ENCODE data around the gene P2RX6.
"Not testable (repeated sequence)": the region's sequence is repeated elsewhere in the genome, so short reads cannot be mapped to it uniquely, and the experiment has no call there.

Gene P2RX6

GRCh38 chr22:20994128-20994901, 20.6 kb upstream of the P2RX6 start:
- no peak for DNase-seq (ENCODE audit: low read depth in 2 of 2)

DNA sequence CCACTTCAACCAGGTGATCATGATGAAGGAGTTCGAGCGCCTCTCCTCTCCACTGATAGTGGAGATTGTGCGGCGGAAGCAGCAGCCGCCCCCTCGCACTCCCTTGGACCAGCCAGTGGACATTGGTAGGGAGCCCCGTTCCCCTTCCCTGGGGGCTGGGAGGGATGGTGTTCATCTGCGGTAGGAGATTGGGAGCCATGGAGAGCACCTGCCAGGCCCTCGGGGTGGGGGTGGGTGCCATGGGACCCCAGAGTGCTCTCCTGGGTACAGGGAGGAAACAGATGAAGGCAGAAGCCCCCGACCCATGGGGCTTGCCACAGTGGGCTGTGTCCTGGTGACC, 20.1 kb upstream of the P2RX6 start:
- no peak for DNase-seq (ENCODE audit: low read depth in 2 of 2)

- DNase-seq (ENCODE audit: low read depth in 2 of 2): no peak
These were observed 19.5 kb upstream of the P2RX6 start for GRCh38 chr22:20995329-20996030.

DNA sequence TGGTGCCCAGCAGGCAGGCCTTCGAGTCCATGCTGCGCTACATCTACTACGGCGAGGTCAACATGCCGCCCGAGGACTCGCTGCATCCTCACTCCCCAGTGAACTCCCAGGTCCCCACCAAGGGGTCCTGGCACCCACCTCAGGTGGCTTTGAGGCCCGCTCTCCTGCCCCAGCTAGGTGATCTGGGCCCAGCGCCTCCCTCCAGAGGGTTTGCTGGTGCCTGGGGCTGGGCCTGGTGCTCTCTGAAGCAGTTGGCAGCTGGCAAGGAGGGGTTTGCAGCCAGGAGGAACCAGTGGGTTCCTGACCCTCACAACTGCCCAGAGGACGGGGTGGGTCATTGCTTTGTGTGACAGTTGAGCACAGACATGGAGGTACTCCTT, 18.9 kb upstream of the P2RX6 start:
- DNase-seq (ENCODE audit: low read depth in 2 of 2): no peak

- no peak for DNase-seq (ENCODE audit: low read depth in 2 of 2)
These were observed 18.1 kb upstream of the P2RX6 start for GRCh38 chr22:20996598-20997535.

GRCh38 chr22:20997536-20998257, 17.3 kb upstream of the P2RX6 start:
- no peak for DNase-seq (ENCODE audit: low read depth in 2 of 2)

- DNase-seq (ENCODE audit: low read depth in 2 of 2): no peak
These were observed 16.3 kb upstream of the P2RX6 start for GRCh38 chr22:20998411-20999336.

DNA sequence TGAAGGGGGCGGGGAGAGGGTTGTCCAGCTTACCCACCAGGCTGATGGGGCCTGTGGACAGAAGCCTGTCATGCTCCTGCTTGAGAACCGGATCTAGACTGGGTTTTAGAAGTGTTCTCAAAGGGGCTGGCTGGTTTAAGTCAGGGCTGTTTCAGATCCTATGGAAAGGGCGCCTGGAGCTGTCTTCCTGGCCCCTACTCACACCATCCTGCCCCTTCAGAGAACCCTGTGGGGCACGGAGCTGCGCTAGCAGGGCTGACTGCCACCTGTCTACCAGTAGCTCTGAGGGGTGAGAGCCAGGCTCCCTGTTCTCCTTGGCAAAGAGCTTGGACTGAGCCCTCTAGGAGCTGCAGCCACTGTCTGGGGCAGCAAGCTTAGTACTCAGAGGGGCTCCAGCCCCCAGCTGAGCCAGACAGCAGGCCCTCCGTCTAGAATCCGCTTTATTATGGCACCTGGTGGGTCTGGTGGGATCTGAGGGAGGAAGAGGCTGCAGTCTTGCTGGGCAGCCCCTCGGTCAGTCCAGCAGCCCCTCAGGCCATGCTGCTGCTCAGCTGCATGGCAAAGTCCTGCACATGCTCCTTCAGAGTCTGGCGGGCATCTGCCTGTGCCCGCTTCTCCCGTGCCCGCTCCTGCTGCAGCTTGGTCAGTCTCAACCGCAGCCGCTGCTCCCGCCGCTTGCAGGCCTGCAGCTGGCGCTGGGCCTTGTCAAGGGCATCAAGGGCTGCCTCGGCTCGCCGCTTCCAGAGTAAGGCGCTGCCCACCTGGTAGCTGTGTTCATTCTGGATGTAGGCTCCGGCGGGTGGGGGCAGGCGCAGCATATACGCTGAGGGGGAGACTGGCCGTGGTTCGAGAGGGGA, 15.4 kb upstream of the P2RX6 start:
- DNase-seq (ENCODE audit: low read depth in 2 of 2): no peak

GRCh38 chr22:21000207-21000986, 14.6 kb upstream of the P2RX6 start:
- DNase-seq (ENCODE audit: low read depth in 2 of 2): no peak

GRCh38 chr22:21000987-21001600, 13.9 kb upstream of the P2RX6 start:
- no peak for DNase-seq (ENCODE audit: low read depth in 2 of 2)

- peak; percentile 96 to 98 for DNase-seq (ENCODE audit: low read depth in 2 of 2)
These were observed 13.2 kb upstream of the P2RX6 start, which contains the start of gene THAP7 for GRCh38 chr22:21001601-21002325. Gene THAP7 (minus strand): TSS chr22:21002118. CDS start chr22:21001911, 207 bp downstream.

DNA sequence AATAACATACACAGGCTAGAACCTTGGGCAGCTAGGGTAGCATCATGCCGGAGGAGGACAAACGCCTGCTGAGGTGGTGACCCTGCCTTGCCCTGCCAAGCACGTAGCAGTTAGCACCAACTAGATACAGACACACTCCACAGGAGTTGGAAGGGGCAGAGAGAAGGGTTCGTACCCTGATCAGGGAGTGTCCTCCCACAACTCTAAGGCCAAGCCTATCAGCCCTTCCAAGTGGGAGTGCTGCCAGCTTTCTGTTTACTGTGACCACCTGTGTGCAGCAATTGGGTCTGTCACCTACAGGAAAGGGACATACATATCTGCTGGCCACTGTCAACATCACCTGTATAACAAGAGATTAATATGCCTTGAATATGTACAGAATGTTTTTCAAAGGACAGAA, 11.2 kb upstream of the P2RX6 start:
- DNase-seq (ENCODE audit: low read depth in 2 of 2): no peak

DNA sequence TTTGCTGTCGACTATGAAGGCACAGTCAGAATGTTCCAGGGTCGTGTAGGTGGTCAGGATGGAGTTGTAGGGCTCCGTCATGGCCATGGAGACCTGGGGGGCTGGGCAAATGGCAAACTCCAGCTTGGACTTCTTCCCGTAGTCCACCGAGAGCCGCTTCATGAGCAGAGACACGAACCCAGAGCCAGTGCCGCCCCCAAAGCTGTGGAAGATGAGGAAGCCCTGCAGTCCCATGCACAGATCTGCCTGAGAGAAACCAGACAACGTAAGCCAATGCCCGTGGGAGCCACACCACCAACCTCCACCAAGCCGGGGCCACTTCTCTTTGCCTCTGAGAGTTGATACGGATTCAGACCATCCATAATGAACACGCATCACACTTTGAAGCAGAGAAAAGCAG, 5.8 kb upstream of the P2RX6 start:
- DNase-seq (ENCODE audit: low read depth in 2 of 2): not testable (repeated sequence)

GRCh38 chr22:21009638-21010425, 5.1 kb upstream of the P2RX6 start:
- no peak for DNase-seq (ENCODE audit: low read depth in 2 of 2)

GRCh38 chr22:21010426-21011113, 4.4 kb upstream of the P2RX6 start:
- no peak for DNase-seq (ENCODE audit: low read depth in 2 of 2)
